ENCODE data around the gene GABRE. TPM values are rescaled to one million over a fixed set of nuclear protein-coding genes. Genes with fewer than 3 reads are reported as not detected.

GABRE gene
- total and polyA plus RNA-seq, 10 of the 15 experiments (the other 5 are each of a cell fraction or from before 2014, with no cell fraction given) = 0.01 to 0.15 (median 0.10) TPM; not detected in 6

DNA sequence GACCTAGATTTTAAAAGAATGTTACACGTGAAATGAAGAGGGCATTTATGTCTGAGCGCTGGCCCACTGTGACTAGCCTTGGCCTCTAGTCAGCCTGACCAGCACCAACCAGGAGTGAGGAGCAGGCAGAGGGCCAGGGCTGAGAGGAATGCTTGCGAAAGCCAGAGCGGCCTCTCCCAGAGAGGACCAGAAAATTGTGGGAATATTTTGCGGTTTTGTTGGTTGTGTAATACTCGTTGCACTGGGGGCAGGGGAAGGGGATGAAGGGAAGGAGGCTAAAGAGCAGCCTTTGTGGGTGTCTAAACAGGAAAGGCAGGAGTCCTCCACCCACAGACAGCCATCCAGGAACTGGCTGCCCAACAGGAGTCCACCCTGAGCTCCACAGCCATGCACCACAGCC lies 3.8 kb downstream of the GABRE start:
- BruUV-seq (replicated peaks) = no TSS peak
- Histone ChIP-seq H3K9me3 (replicated peaks; ENCODE audit: control insufficient read depth, insufficient read depth, low read length) (no peaks in the 10 kb centered on the region), H3K4me1 (ENCODE audit: control insufficient read depth, insufficient read depth, low read length) (no peaks in the 10 kb centered on the region), H3K36me3 (ENCODE audit: control insufficient read depth in 2 of 2, insufficient read depth in 2 of 2, low read length in 1 of 2) (no peaks in the 10 kb centered on the region), H3K9ac (ENCODE audit: control insufficient read depth, insufficient read depth, low read length) (no peak overlapping the region), H4K20me1 (ENCODE audit: control insufficient read depth, insufficient read depth) (no peaks in the 10 kb centered on the region), H2AFZ (ENCODE audit: control insufficient read depth, low read depth, low read length) (no peak overlapping the region), H3K4me3 (no peak overlapping the region), H3K4me2 (ENCODE audit: control insufficient read depth, insufficient read depth) (no peak overlapping the region), H3K79me2 (ENCODE audit: control insufficient read depth, insufficient read depth, low read length) (no peaks in the 10 kb centered on the region), H3K27ac (ENCODE audit: control insufficient read depth, insufficient read depth) (no peak overlapping the region), H3K27me3 (replicated peaks in 1 of 2; ENCODE audit: control insufficient read depth in 2 of 2, insufficient read depth in 2 of 2, low read length in 1 of 2) (no peaks in the 10 kb centered on the region)
- intact Hi-C loops (cut with micrococcal nuclease; ENCODE audit: unreplicated experiment) (no loop called here), in situ Hi-C loops (cut with MboI) (no loop called here)
- CTCF ChIA-PET = no interaction called here
- 28% methylated on average over 6 of the region's 6 CpGs for WGBS (ENCODE audit: insufficient coverage, insufficient replicate concordance, low lambda C conversion rate, missing lambda C conversion rate)
- POLR2A ChIA-PET = no interaction called here
- ATAC-seq (no peak), DNase-seq (ENCODE audit: low read depth, low spot score) (no peak), FAIRE-seq (no peak)
- RAD21 ChIA-PET (ENCODE audit: unreplicated experiment) = no interaction called here
- SMC1A ChIA-PET (ENCODE audit: uncharacterized antibody, unreplicated experiment) = no interaction called here
- TF ChIP-seq FOS (IDR thresholded peaks at IDR 0.05; ENCODE audit: borderline replicate concordance, extremely low read depth, insufficient read length) (no peak), ATF7 (IDR thresholded peaks at IDR 0.05; ENCODE audit: low read depth) (no peak), IKZF1 (conservative IDR thresholded peaks at IDR 0.05) (no peak), TCF3 (IDR thresholded peaks at IDR 0.05; ENCODE audit: borderline replicate concordance, insufficient read depth, low read depth, low read length) (no peak), EZH2 (IDR thresholded peaks at IDR 0.05; ENCODE audit: borderline replicate concordance, control insufficient read depth, low read depth, low read length) (no peak), BACH1 (IDR thresholded peaks at IDR 0.05; ENCODE audit: borderline replicate concordance) (no peak)

DNA sequence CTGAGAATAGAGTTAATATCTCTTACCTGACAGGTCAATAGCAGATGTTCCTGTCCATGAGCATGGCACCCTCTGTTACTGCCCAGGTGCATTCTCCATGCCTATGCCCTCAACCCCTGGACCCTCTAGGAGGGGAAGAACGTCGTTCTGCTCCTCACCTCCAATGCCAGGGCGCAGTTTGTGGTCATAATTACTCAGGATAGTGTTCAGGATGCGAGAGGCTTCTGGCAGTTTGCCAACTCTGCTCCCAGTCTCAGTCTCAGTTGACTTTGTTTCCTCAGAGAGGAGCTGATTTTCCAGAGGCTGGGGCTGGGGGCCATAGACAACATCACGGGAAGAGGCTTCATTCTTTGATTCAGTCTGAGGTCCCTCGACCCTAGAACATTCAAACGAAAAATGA lies 4.4 kb downstream of the GABRE start:
- H3K4me2 ChIP-seq (ENCODE audit: control insufficient read depth, insufficient read depth) = no peak overlapping the region
- WGBS (ENCODE audit: insufficient coverage, insufficient replicate concordance, low lambda C conversion rate, missing lambda C conversion rate) = 0% methylated on average over 7 of the region's 7 CpGs
- TF ChIP-seq POLR2AphosphoS5 (IDR thresholded peaks at IDR 0.05; ENCODE audit: low read length) (no peak), HDGF (IDR thresholded peaks at IDR 0.05) (no peak), IKZF2 (IDR thresholded peaks at IDR 0.05) (no peak), YY1 (IDR thresholded peaks at IDR 0.05; ENCODE audit: low read depth, low read length) (no peak), PAX8 (IDR thresholded peaks at IDR 0.05) (no peak), FOS (IDR thresholded peaks at IDR 0.05; ENCODE audit: borderline replicate concordance, extremely low read depth, insufficient read length) (no peak), SMARCA5 (IDR thresholded peaks at IDR 0.05) (no peak), SIN3A (IDR thresholded peaks at IDR 0.05; ENCODE audit: low read depth, low read length) (no peak)
- TF ChIP-seq, protein P1, sequence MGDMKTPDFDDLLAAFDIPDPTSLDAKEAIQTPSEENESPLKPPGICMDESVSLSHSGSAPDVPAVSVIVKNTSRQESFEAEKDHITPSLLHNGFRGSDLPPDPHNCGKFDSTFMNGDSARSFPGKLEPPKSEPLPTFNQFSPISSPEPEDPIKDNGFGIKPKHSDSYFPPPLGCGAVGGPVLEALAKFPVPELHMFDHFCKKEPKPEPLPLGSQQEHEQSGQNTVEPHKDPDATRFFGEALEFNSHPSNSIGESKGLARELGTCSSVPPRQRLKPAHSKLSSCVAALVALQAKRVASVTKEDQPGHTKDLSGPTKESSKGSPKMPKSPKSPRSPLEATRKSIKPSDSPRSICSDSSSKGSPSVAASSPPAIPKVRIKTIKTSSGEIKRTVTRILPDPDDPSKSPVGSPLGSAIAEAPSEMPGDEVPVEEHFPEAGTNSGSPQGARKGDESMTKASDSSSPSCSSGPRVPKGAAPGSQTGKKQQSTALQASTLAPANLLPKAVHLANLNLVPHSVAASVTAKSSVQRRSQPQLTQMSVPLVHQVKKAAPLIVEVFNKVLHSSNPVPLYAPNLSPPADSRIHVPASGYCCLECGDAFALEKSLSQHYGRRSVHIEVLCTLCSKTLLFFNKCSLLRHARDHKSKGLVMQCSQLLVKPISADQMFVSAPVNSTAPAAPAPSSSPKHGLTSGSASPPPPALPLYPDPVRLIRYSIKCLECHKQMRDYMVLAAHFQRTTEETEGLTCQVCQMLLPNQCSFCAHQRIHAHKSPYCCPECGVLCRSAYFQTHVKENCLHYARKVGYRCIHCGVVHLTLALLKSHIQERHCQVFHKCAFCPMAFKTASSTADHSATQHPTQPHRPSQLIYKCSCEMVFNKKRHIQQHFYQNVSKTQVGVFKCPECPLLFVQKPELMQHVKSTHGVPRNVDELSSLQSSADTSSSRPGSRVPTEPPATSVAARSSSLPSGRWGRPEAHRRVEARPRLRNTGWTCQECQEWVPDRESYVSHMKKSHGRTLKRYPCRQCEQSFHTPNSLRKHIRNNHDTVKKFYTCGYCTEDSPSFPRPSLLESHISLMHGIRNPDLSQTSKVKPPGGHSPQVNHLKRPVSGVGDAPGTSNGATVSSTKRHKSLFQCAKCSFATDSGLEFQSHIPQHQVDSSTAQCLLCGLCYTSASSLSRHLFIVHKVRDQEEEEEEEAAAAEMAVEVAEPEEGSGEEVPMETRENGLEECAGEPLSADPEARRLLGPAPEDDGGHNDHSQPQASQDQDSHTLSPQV (IDR thresholded peaks at IDR 0.05) = no peak
- TF ChIP-seq, protein P2, sequence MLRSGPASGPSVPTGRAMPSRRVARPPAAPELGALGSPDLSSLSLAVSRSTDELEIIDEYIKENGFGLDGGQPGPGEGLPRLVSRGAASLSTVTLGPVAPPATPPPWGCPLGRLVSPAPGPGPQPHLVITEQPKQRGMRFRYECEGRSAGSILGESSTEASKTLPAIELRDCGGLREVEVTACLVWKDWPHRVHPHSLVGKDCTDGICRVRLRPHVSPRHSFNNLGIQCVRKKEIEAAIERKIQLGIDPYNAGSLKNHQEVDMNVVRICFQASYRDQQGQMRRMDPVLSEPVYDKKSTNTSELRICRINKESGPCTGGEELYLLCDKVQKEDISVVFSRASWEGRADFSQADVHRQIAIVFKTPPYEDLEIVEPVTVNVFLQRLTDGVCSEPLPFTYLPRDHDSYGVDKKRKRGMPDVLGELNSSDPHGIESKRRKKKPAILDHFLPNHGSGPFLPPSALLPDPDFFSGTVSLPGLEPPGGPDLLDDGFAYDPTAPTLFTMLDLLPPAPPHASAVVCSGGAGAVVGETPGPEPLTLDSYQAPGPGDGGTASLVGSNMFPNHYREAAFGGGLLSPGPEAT (IDR thresholded peaks at IDR 0.05; ENCODE audit: low read depth) = no peak

More for the DNA sequence above, 4.4 kb downstream of the GABRE start:
- no peak overlapping the region for H3K27ac ChIP-seq (ENCODE audit: control insufficient read depth, insufficient read depth)
- no peaks in the 10 kb centered on the region for H3K9me3 ChIP-seq (replicated peaks; ENCODE audit: control insufficient read depth, insufficient read depth, low read length)
- SMC1A ChIA-PET (ENCODE audit: uncharacterized antibody, unreplicated experiment) = no interaction called here
- RAD21 ChIA-PET (ENCODE audit: unreplicated experiment) = interaction anchor here (0.9 kb wide), 1 partner anchor 77 kb away, joined by 3 read pairs; no protein-coding TSS in a partner anchor
- in situ Hi-C loops (cut with MboI) (no loop called here), intact Hi-C loops (cut with micrococcal nuclease; ENCODE audit: unreplicated experiment) (no loop called here)
- CTCF ChIA-PET = no interaction called here
- no peaks in the 10 kb centered on the region for H3K79me2 ChIP-seq (ENCODE audit: control insufficient read depth, insufficient read depth, low read length)
- H4K20me1 ChIP-seq (ENCODE audit: control insufficient read depth, insufficient read depth) = no peaks in the 10 kb centered on the region
- no peaks in the 10 kb centered on the region for H3K27me3 ChIP-seq (replicated peaks in 1 of 2; ENCODE audit: control insufficient read depth in 2 of 2, insufficient read depth in 2 of 2, low read length in 1 of 2)
- H3K4me1 ChIP-seq (ENCODE audit: control insufficient read depth, insufficient read depth, low read length) = no peaks in the 10 kb centered on the region
- no peaks in the 10 kb centered on the region for H3K36me3 ChIP-seq (ENCODE audit: control insufficient read depth in 2 of 2, insufficient read depth in 2 of 2, low read length in 1 of 2)
- H3K9ac ChIP-seq (ENCODE audit: control insufficient read depth, insufficient read depth, low read length) = no peak overlapping the region
- no peak overlapping the region for H2AFZ ChIP-seq (ENCODE audit: control insufficient read depth, low read depth, low read length)
- DNase-seq (ENCODE audit: low read depth, low spot score) (no peak), ATAC-seq (no peak), FAIRE-seq (no peak)
- POLR2A ChIA-PET = no interaction called here
- BruUV-seq (replicated peaks) = no TSS peak
- H3K4me3 ChIP-seq = no peak overlapping the region
